Activated CD8-positive, alpha-beta memory T cell treated with anti-CD3 and anti-CD28 coated beads, Interleukin-2, amount 50 U/mL, for 1 hour (primary cell): ENCODE data around the gene FUT8.
"Not testable (repeated sequence)": the region's sequence is repeated elsewhere in the genome, so short reads cannot be mapped to it uniquely, and the experiment has no call there.

ENCODE experiments used
- DNase-seq: peaks from one replicate; pipeline ENCODE4 v3.0.0-alpha.2; 2020; ENCODE audit errors: extremely low read depth

The FUT8 gene

DNA sequence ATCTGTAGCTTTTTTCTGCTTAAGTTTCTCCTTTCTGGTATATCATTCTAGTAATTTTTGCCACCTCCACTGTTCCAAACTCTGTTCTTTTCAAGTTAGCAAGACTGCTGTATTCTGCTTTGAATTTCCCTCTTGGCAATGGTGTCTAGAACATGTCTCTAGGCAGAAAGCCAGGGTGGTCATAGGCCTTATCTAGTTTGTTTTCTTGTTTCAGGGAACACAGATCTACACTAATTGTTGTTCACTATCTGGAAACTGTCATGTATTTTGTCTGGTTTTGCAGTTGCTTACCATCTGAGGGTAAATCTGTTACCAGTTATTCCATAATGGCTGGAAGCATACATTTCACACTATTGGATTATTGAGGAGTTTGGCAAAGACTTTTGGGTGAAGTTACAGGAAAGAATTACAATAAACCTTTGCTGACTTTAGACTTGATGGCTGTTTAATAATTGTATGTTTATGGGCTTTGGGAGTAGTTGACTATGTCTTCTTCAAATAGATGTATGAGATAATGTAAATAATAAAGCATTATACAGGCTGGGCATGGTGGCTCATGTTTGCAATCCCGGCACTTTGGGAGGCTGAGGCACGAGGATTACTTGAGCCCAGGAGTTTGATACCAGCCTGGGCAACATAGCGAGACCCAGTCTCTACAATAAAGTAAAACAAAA is 41.4 kb downstream of the FUT8 start:
- DNase-seq: no peak

DNA sequence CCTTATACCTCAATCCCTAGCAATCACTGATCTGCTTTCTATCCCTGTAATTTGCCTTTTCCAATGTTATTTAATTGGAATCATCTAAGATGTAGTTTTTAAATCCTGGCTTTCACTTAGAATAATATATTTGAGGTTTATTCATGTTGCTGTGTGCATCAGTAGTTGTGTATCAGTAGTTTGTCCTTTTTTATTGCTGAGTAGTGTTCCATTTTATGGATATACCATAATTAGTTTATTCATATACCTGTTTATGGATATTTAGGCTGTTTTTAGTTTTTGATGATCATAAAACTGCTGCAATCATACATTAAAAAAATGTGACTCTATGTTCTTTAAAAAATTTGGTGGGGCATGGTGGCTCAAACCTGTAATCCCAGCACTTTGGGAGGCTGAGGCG is 43.7 kb downstream of the FUT8 start:
- DNase-seq: no peak

DNA sequence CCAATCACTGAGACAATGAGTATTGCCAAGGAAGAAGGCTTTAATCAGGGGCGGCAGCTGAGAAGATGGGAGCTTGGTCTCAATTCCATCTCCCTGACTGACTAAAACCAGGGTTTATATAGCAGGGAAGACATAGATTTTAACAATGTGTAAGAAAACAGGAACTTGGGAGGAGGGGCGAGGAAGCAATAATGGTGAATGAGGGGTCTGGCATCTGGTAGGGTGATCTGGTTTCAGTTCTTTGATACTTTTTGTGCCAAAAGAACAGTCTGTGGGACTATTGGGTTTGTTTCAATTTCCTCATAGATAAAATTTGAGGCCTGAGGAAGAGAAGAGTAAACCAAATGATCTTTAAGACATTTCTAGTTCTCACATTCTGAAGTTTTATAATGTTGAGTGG is 49.2 kb downstream of the FUT8 start:
- DNase-seq: no peak

DNA sequence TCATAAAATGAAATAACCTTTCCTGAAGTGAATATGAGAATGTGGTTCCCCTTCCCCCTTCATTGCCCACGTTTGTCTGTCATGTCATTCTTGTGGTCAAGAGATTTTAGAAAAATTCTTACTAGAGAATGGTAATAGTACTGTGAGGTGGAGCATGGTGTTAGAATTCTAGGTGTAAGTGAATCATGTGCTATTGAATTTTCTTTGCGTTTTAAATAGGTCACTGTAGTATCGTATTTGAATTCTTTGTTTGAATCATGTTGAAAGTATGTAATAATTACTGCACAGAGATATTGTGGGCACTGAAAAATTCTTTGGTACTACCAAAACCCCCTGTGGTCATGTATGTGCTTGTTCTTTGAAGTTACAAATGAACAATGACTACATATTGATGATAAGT is 49.9 kb downstream of the FUT8 start:
- DNase-seq: no peak

DNA sequence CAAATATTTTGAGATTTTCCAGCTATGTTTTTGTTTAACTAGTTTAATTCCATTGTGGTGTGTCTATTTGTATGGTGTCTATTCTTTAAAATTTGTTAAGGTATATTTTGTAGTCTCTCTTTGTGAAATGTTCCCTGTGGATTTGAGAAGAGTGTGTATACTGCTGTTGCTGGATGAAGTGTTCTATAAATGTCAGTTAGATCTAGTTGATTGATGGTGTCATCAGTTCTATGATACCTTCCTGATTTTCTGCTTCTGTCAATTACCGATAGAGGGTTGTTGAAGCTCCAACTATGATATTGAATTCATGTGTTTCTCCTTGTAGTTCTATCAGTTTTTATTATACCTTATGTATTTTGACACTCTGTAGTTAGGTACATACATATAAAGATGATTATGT is 53.1 kb downstream of the FUT8 start:
- no peak for DNase-seq

DNA sequence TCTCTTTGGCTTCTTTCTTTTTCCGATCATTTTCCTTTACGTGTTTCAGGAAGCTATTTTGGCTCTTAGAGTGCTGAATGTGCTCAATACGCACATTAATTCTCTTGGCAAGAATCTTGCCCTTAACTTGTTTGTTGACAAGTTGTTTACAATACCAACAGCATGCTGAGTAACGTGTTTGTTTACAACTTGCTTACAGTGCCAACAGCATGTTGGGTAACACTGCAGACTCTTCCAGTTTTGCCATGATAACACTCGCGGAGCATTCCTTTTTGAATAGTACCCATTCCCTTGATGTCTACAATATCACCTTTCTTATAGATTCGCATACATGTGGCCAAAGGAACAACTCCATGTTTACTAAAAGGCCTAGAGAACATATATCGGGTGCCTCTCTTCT is 55.4 kb downstream of the FUT8 start:
- DNase-seq: not testable (repeated sequence)

DNA sequence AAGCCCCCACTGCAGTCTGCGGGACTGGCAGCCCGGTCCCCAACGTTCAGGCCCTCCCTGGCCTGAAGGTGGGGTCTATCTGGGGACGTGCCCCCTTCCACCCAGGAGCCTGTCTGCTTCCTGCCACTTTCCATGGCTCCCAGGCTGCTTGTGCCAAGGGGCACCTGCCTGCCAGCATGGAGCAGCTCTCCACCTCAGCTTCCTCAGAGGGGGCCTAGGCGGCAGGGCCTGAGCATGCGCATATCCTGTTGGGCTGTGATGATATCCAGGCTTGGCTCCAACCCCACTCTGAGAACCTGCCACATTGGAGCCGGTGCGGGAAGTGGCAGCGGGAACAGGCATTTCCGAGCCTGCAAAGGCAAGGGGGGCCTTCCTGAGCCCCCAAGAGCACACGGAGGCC is 57.4 kb downstream of the FUT8 start:
- no peak for DNase-seq

DNA sequence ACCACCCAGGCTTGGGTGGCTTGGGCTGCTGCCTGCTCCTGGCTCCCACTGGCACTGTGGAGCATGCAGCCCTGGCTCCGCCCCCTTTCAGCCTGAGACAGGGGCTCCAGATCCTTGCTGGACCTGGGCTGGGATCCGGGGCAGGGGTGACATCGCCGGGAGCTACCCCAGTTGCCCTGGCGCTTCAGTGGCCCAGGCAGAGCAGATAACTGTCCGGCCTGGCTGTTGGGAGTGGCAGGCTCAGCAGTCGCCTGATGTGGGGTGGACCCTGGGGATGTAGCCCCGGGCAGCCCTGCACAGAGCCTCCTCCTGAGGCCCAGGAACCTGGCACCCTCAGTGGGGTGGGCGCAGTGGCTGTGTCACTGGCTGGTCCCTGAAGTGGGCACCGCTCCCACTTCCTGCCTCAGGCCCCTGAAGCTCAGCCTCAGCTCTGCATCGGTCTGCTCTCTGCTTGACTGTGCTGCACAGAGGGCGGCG is 57.9 kb downstream of the FUT8 start:
- DNase-seq: no peak

DNA sequence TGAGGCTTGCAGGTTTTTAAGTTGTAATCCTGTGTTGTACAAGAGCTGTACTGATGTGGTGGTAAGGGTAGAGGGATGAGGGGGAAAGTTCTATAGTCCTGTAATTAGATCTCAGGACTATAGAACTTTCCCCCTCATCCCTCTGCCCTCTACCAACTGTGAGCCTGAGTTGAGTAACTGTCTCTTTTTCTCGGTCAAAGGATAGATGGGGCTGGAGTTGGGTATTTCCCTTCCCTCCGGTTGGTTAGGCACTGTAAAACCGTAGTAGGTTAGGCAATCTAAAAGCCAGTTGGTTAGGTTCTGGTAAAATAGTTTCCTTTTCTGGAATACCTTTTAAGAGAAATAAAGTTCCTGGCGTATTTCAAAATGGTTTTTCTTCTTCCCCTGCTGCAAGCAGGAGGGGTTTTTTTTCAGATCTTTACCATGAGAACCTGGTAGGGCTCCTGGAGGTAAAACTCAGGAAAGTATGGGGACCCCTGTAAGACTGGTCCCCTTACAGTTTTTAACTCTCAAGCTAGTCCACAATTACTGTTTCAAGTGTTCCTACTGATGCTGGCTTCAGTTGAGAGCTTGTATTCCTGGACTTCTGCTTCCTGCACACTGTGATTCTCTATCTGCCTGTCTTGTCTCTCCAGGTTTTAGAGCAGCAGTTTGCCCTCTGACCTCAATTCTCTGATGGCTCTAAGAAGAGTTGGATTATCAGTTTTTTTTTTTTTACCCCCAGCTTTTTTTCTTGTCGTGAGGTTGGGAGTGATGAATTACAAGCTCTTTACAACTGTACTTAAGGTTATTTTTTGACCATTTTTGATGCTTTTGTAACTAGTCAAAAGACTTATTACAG is 58.7 kb downstream of the FUT8 start:
- DNase-seq: no peak

DNA sequence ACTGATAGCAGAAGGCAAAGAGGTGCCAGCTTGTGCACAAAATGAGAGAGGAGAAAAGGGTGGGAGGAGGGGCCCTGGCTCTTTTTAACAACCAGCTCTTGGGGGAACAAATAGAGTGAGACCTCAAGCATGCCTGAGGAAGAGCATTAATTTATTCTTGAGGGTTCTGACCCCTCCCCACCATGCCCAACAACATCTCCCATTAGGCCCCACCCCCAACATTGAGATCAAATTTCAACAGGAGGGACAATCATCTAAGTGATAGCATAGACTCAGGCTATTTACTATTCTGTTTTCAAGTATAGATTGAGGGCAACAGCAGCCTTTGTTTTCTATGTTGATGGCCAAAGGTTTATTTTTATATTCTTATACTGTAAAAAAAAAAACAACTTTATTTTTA is 59.7 kb downstream of the FUT8 start:
- DNase-seq: no peak

DNA sequence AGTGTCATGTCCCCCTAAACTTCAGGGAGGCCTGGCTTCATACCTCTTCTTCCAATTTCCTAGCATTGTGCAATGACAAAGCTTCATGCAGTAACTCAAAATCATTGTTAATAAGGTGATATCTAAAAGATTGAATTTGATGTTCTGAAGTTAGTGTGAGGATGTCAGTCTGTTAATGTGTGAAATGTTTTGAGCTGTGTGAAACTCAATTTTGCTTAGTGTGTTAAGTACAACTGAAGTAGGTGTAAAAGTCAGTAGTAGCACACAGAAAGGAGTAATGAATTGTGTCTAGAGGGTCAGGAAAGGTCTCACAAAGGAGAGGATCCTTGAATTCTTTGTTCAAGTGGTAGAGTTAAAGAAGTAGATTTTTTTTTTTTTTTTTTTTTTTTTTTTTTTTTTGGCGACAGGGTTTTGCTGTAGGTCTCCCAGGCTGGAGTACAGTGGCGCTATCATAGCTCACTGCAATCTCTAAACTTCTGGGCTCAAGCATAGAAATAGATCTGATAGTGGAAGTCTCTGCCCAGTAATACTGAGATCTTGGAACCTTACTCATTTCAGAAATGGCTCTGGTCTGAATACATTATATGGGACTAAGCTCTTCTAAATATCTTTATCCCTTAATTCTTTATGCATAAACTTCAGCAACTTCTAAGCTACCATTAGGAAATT is 63.9 kb downstream of the FUT8 start:
- no peak for DNase-seq

DNA sequence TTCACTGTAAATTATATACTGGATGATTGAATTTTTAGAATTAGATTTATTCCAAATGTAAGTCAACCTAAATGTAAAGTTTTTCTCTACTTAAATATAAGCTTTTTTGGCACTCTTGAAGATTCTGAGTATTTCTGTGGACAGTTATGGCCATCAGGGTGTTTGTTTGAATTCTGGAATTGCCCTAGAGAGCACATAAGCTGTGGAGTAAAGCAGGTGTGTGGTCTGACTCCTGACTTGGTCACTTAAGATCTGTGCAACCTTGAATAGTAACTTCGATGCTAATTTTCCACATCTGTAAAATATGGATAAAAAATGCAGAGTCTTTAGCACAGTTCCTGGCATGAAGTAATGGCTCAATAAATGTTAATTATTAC is 64.4 kb downstream of the FUT8 start:
- DNase-seq: no peak

DNA sequence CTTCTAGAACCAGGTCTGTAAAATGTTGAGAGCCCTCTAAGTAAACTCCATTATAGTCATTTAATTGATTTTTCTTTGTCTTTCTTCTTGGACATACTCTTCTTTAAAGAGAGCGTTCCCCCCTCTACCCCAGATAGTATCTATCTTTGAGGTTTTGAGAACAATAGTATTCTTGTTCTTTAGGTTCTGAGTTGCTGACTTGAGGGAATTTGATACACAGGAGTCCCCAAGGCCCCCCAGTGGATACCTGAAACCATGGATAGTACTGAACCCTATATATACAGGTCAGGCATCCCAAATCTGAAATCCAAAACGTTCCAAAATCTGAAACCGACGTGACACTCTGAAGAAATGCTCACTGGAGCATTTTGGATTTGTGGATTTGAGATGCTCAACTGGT is 65.5 kb downstream of the FUT8 start:
- no peak for DNase-seq

DNA sequence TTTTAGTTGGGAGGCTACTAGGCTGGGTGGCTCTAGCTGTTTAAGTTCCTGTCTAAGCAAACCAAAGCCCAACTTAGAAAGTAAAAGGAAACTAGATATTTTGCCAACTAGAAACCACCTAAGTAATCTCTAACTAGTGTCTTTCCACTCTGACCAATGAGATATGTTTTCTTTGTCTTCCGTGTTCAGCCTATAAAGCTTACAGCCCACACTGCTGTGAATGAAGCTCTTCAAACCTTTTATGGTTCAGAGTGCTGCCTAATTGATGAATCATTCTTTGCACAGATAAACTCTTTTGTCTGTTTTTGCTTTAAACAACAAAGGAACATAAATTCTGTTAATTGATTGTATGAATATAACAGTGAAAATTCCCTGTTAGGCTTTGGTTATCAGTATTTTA is 66.1 kb downstream of the FUT8 start:
- DNase-seq: no peak

DNA sequence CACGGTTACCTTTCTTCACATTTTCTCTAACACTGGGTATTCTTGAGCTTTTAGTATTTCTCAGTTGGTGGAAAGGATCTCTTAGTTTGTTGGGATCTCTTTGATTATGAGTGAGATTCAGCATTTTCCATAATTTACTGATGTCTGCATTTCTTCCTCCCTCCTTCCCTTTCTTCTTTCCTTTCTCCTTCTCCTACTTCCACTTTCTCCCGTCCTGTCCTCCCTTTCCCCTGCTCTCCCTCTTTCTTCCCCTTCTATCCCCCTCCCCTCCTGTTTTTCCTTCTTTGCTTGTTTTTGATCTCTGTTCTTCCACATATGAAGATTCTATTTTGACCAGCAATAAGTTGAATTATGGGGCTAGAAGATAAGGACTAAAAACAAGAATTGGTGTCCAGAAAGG is 66.9 kb downstream of the FUT8 start:
- DNase-seq: no peak

DNA sequence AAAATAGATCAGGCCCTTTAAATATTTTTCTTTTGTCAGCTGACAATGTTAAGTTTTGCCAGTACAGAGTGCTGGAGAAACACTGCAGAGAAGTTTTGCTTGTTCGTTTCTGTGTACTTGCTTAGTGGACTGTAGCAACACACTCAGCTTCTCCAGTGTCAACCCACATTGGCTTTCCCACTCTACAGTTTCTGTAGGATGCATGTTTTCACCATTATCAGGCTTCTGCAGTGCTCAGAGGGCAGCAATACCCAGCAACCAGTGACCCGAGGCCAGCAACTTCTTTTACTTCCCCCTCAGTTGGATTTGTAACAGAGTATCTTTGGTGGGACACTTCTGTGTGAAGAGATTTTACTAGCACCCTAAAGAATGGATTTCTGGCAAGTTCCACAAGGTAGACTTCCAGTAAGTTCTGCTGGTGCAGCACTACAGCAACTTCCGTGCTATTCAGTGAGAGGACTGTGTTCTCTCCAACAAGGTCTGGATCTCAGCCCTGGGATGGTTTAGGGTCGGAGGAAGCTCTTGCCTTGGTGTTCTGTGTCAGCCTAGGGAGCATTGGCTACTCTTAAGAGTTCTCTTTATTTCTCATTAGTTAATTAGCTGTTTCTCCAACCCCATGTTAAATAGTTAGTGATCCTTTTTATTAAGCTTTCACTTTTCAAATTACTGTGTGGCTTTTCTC is 70.4 kb downstream of the FUT8 start:
- DNase-seq: no peak

DNA sequence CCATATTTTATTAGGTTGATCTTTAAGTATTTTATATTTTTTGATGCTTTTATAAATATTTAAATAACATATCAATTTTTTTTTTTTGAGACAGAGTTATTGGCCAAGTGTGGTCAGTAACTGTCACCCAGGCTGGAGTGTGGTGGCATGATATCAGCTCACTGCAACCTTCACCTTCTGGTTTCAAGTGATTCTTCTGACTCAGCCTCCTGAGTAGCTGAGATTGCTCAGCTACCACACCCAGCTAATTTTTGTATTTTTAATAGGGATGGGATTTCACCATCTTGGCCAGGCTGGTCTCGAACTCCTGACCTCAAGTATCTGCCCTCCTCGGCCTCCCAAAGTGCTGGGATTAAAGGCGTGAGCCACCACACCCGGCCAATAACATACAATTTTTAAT is 71.1 kb downstream of the FUT8 start:
- no peak for DNase-seq

DNA sequence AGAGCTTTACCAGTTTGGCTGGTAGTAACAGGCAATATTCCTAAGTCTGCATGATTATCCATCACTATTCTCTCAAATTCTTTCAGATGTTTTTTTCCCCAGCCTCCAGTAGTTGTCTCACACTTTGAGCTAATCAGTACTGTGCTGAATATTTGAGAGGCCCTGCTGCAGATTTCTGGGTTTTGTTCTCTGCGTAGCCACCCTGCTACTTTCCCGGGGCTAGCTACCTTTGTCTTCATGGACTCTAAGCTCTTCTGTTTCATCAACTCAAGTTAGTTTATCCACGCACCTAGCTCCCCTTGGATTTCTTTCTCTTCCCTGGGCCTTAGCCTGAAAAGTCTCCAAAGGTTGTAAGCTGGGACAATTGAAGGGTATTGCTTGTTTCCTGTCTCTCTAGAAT is 73.0 kb downstream of the FUT8 start:
- no peak for DNase-seq

DNA sequence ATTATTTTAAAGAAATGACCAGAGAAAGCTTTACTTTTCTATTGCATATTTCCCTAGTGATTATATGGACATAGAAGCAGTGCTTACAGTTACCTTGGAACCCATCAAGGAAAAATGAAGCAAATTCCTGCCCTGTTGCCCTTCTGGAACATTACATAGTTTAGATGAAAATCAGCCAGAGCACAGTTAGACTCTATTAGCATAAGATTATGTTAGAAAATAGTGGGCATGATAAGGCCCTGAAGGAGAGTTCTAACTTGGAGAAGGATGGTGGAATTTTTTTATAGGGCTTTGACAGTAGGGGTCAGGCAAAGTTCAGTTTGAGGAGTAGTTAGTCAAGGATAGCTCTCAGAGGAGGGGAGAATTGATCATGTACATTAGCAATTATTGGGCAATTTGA is 74.3 kb downstream of the FUT8 start:
- no peak for DNase-seq

DNA sequence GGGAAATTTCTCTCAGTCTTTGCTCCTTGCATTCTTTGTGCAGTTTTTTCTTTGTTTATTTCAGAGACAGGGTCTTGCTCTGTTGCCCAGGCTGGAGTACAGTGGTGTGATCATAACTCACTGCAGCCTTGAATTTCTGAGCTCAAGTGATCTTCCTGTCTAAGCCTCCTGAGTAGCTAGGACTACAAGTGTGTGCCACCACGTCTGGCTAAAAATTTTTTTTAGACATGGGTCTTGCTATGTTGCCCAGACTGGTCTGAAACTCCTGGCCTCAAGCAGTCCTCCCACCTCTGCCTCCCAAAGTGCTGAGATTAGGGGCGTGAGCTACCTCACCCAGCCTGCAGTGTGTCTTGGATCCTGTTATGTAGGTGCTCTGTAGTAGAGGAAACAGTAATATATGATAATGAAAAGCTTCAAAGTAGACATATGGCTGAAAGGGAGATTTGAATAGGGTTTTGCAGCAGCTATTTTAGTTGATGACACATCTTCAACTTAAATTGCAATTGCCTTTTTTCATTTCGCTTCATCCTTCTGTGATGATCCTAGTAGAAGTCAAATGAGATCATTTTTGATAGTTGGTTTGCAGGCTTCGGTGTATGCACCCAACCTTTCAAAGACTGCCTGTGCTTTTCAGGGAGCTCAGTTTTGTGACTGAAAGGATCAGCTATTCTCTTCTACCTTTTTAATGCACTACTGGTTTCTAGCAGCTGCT is 75.4 kb downstream of the FUT8 start:
- DNase-seq: no peak

DNA sequence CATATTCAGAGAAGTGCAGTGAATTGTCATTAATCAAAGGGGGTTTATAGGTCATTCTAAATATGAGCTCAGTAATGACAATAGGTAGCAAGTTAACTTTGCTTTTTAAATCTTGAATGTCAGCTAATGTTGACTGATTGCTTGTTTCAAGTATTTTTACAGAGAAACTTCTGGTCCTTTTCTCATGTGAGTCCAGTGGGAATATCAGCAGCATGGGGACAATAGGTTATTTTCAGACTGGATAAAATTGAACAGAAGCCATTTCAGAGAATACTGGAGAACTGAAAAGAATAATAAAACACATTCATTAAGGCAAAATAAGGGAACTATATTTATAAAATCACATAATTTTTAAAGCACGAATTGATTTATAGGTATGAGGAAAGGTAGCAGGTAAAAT is 78.7 kb downstream of the FUT8 start:
- DNase-seq: no peak

DNA sequence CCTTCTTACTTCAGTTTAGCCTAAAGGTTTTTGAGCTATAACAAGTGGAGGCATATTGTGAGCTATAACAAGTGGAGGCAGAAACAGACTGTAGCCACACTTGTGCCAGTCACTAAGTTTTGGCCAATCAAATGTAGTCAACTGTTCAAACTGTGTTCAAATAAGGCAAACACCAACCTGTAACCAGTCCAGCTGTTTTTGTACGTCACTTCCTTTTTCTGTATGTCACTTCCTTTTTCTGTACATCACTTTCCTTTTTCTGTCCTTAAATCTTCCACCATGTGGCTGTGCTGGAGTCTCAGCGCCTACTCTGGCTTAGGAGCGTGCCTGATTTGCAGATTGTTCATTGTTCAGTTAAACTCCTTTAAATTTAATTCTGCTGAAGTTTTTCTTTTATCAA is 79.7 kb downstream of the FUT8 start:
- no peak for DNase-seq
